LNCAP (cell line): ENCODE data around the gene RHOB.

ENCODE experiments used
- TF ChIP-seq, protein P1 (sequence below): fragments of 450-650 bp; IDR thresholded peaks from 2 replicates; pipeline ENCODE4 v1.5.1; 2017; ENCODE audit warnings: mild to moderate bottlenecking

Gene RHOB

DNA sequence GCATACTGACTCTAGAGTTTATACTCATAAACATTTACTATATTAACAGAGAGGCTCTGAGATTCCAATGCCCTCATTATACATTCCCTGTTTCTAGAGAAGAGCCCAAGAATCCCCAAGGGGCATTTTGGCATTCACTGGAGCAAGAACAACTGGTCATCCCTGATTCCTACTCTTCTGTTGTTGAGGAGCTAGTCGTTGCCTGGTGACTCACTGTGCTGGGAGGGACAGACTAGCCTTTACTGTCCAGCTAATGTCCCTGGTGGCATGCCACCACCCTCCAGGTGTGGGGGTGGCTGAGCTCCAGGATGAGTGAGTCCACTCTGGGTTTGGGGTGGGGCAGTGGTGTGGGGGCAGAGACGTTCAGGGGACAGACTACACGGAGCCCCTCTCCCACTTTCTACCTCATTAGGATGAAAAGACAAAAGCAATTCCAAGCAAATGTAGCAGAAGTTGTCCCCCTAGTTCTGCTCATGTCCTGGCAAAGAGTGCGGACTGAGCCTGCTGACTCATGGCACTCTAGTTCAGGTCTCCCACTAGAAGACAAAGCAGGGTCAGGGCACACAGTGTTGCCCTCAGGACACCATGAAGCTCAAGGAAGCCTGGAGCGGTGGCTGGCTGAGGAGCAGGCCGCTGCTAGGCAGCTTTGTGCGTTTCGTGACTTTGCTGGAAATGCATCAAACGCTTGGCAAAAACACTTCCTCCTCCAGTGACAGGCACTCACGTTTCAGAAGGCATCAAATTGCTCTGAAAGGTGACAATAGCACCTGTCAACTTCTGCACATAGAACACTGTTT is 49.4 kb downstream of the RHOB start:
- TF ChIP-seq, protein P1, sequence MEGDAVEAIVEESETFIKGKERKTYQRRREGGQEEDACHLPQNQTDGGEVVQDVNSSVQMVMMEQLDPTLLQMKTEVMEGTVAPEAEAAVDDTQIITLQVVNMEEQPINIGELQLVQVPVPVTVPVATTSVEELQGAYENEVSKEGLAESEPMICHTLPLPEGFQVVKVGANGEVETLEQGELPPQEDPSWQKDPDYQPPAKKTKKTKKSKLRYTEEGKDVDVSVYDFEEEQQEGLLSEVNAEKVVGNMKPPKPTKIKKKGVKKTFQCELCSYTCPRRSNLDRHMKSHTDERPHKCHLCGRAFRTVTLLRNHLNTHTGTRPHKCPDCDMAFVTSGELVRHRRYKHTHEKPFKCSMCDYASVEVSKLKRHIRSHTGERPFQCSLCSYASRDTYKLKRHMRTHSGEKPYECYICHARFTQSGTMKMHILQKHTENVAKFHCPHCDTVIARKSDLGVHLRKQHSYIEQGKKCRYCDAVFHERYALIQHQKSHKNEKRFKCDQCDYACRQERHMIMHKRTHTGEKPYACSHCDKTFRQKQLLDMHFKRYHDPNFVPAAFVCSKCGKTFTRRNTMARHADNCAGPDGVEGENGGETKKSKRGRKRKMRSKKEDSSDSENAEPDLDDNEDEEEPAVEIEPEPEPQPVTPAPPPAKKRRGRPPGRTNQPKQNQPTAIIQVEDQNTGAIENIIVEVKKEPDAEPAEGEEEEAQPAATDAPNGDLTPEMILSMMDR = no peak

DNA sequence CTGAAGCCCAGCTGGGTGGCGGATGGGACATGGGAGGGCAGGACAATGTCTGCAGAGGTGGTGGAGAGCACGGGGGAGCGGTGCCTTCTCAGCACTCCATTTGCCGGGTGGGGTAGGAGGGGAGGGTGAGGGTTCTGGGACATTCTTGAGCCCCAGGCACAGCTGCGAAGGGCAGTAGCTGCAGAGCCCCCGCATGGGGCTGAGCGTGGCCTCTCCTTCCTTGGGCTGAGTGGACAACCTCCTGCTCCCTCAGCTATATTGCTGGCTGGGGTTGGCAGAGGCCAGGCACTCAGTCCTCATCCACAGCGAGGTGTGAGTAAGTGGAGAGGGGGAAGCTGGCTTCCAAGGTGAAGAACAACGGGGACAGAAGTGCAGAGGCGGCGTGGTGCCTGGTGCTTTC is 50.1 kb downstream of the RHOB start:
- TF ChIP-seq, protein P1 = no peak
